GM12878 (cell line): ENCODE data around the gene FGD4. TPM values are rescaled to one million over a fixed set of nuclear protein-coding genes. Genes with fewer than 3 reads are reported as not detected.

ENCODE experiments used
- ATAC-seq: fragments of 200-7000 bp; cut with Tn5 transposase; 3 replicates; pipeline ENCODE4 v1.9.1; 2020; ENCODE audit warnings: mild to moderate bottlenecking, moderate library complexity
- BruUV-seq: library from RNA; stranded (reverse); fragments of 400-500 nt; replicated peaks from 2 replicates; lab custom pipeline; 2021; lab: Mats Ljungman, UMichigan
- CTCF ChIA-PET: fragments of 300-600 bp; sonication (Branson Sonifier 250); formaldehyde crosslinking; extraction: SDS; loops from one replicate; lab custom pipeline; 2021; ENCODE audit warnings: inconsistent platforms; lab: Yijun Ruan, JAX
- POLR2A ChIA-PET: fragments of 350-600 bp; formaldehyde crosslinking; extraction: SDS; loops from one replicate; lab custom pipeline; 2021; ENCODE audit warnings: inconsistent platforms; lab: Charles Lee
- RAD21 ChIA-PET: fragments of 300-600 bp; sonication (Branson Sonifier 250); formaldehyde crosslinking; loops from one replicate; lab custom pipeline; 2023; ENCODE audit warnings: antibody characterized with exemption; ENCODE audit not compliant: unreplicated experiment; lab: Charles Lee
- SMC1A ChIA-PET: fragments of 300-600 bp; sonication (Branson Sonifier 250); formaldehyde crosslinking; loops from one replicate; lab custom pipeline; 2023; ENCODE audit not compliant: unreplicated experiment, uncharacterized antibody; lab: Charles Lee
- DNase-seq: peaks from one replicate; pipeline ENCODE4 v3.0.0-alpha.2; 2011; ENCODE audit warnings: low read depth, low spot score
- FAIRE-seq: peaks from 3 replicates; lab custom pipeline; 2011; peaks lifted over from hg19 to GRCh38; lab: Jason Lieb, UNC
- H2AFZ ChIP-seq: 2 replicates; pipeline ENCODE4 v1.6.0; 2011; ENCODE audit warnings: low read depth, low read length, control low read depth; ENCODE audit not compliant: control insufficient read depth
- H3K27ac ChIP-seq: 2 replicates; pipeline ENCODE4 v1.5.1; 2011; ENCODE audit warnings: control low read depth; ENCODE audit not compliant: control insufficient read depth, insufficient read depth
- H3K27me3 ChIP-seq, 2 experiments: replicated peaks in 1 of 2; 2 replicates each; pipeline versions ENCODE4 v1.6.0 to v1.6.1; 2011; ENCODE audit warnings: low read length in 1 of 2; ENCODE audit not compliant: control insufficient read depth in 2 of 2, insufficient read depth in 2 of 2
- H3K36me3 ChIP-seq, 2 experiments: 2 replicates each; pipeline ENCODE4 v1.5.1; 2011; ENCODE audit warnings: low read length in 1 of 2; ENCODE audit not compliant: control insufficient read depth in 2 of 2, insufficient read depth in 2 of 2
- H3K4me1 ChIP-seq: 2 replicates; pipeline ENCODE4 v1.6.1; 2011; ENCODE audit warnings: mild to moderate bottlenecking, low read length, moderate library complexity, mixed read lengths; ENCODE audit not compliant: control insufficient read depth, insufficient read depth
- H3K4me2 ChIP-seq: 2 replicates; pipeline ENCODE4 v1.6.0; 2011; ENCODE audit warnings: control low read depth; ENCODE audit not compliant: control insufficient read depth, insufficient read depth
- H3K4me3 ChIP-seq: fragments of 200-600 bp; sonication (generic); 2 replicates; pipeline ENCODE4 v1.5.1; 2016
- H3K79me2 ChIP-seq: 2 replicates; pipeline ENCODE4 v1.6.0; 2011; ENCODE audit warnings: low read length; ENCODE audit not compliant: control insufficient read depth, insufficient read depth
- H3K9ac ChIP-seq: 2 replicates; pipeline ENCODE4 v1.8.0; 2011; ENCODE audit warnings: low read length, control low read depth, mixed read lengths; ENCODE audit not compliant: control insufficient read depth, insufficient read depth
- H3K9me3 ChIP-seq: replicated peaks from 3 replicates; pipeline ENCODE4 v1.5.1; 2011; ENCODE audit warnings: mild to moderate bottlenecking, low read length; ENCODE audit not compliant: control insufficient read depth, insufficient read depth
- H4K20me1 ChIP-seq: 2 replicates; pipeline ENCODE4 v1.6.0; 2011; ENCODE audit not compliant: control insufficient read depth, insufficient read depth
- EZH2 ChIP-seq: IDR thresholded peaks from 2 replicates; pipeline ENCODE4 v1.6.1; 2012; ENCODE audit warnings: low read depth, mild to moderate bottlenecking, control low read depth, inconsistent platforms, low read length, borderline replicate concordance; ENCODE audit not compliant: control insufficient read depth
- SIN3A ChIP-seq: IDR thresholded peaks from 2 replicates; pipeline ENCODE4 v1.6.1; 2012; ENCODE audit warnings: low read depth, low read length, improper control_type of control experiment
- SUZ12 ChIP-seq: fragments of 200-600 bp; sonication (generic); IDR thresholded peaks from one replicate; pipeline ENCODE4 v1.6.1; 2018; ENCODE audit warnings: antibody characterized with exemption, mild to moderate bottlenecking; ENCODE audit not compliant: unreplicated experiment
- TCF3 ChIP-seq: IDR thresholded peaks from 2 replicates; pipeline ENCODE4 v1.6.1; 2012; ENCODE audit warnings: low read depth, mild to moderate bottlenecking, low read length, borderline replicate concordance; ENCODE audit not compliant: insufficient read depth
- WGBS: methylation state at CpG from one replicate; pipeline ENCODE4 v1.1.6; 2016; ENCODE audit warnings: low lambda C conversion rate; ENCODE audit not compliant: insufficient replicate concordance, insufficient coverage; ENCODE audit errors: missing lambda C conversion rate; 5-methylcytosine and 5-hydroxymethylcytosine counted together
- in situ Hi-C: fragments of 300-500 bp; cut with MboI; formaldehyde crosslinking; loops from 9 replicates; pipeline ENCODE4 v1.14.3; 2018; ENCODE audit warnings: mixed read lengths
- intact Hi-C: fragments of 100-400 bp; cut with micrococcal nuclease; formaldehyde crosslinking; loops from one replicate; pipeline ENCODE4 v1.14.2; 2022; ENCODE audit not compliant: unreplicated experiment
- polyA plus RNA-seq, 11 experiments: library from polyadenylated mRNA; depleted of rRNA in 4 of 11; unstranded in 6 of 11; stranded (reverse) in 5 of 11; fragments of >200 nt; fragmentation: Nextera tagmentation in 4 of 11; fragmentation: Illumina TruSeq in 1 of 11; extraction: Ambion mirVana in 4 of 11; extraction: Trizol in 1 of 11; gene quantifications; 1 replicate in 1 of 11; 2 replicates in 10 of 11; pipeline versions ENCODE4 v1.2.1 to v1.2.3, GENCODE V29; 2011 to 2016; ENCODE audit warnings: inconsistent platforms in 2 of 11, missing spikeins in 2 of 11, low read depth in 1 of 11
- total RNA-seq, 4 experiments: library from RNA; depleted of rRNA in 3 of 4; stranded (reverse); fragments of >200 nt in 3 of 4; fragmentation: Illumina TruSeq in 1 of 4; extraction: Trizol in 1 of 4; gene quantifications; 2 replicates each; pipeline versions ENCODE4 v1.2.1 to v1.2.3, GENCODE V29; 2013 to 2021
- TF ChIP-seq, protein P1 (sequence below): IDR thresholded peaks from 2 replicates; pipeline ENCODE4 v1.6.1; 2012; ENCODE audit warnings: mild to moderate bottlenecking, low read depth, low read length
- TF ChIP-seq, protein P2 (sequence below): fragments of 450-650 bp; IDR thresholded peaks from 2 replicates; pipeline ENCODE4 v1.6.1; 2017; ENCODE audit warnings: mild to moderate bottlenecking, moderate library complexity
- TF ChIP-seq, protein P3 (sequence below): fragments of 150-350 bp; IDR thresholded peaks from 2 replicates; pipeline ENCODE4 v1.6.1; 2014; ENCODE audit warnings: mild to moderate bottlenecking, low read depth, low read length
- TF ChIP-seq, protein P4 (sequence below): fragments of 450-650 bp; formaldehyde crosslinking; IDR thresholded peaks from 2 replicates; pipeline ENCODE4 v1.4.0; 2022; ENCODE audit warnings: mild to moderate bottlenecking, moderate library complexity

FGD4 gene
- total and polyA plus RNA-seq, 10 of the 15 experiments (the other 5 are each of a cell fraction or from before 2014, with no cell fraction given), result 0.01 to 0.18 (median 0.08) TPM; not detected in 3

- 55% methylated on average over 7 of the region's 7 CpGs for WGBS
- no TSS peak for BruUV-seq
- ChIA-PET CTCF (interaction anchor here (0.7 to 4.5 kb wide), 3 partner anchors 10 to 228 kb away, joined by 3 to 27 read pairs (median 7); no protein-coding TSS in a partner anchor), RAD21 (no interaction called here), POLR2A (no interaction called here), SMC1A (no interaction called here)
- Histone ChIP-seq H3K9ac (no peak overlapping the region), H3K27ac (no peak overlapping the region), H4K20me1 (no peaks in the 10 kb centered on the region), H3K4me3 (no peak overlapping the region), H3K4me2 (no peak overlapping the region), H3K79me2 (no peaks in the 10 kb centered on the region), H3K36me3 (no peaks in the 10 kb centered on the region), H3K27me3 (no peaks in the 10 kb centered on the region), H3K4me1 (no peaks in the 10 kb centered on the region), H3K9me3 (no peaks in the 10 kb centered on the region), H2AFZ (no peak overlapping the region)
- FAIRE-seq (no peak), ATAC-seq (no peak), DNase-seq (no peak)
- TF ChIP-seq, protein P1, sequence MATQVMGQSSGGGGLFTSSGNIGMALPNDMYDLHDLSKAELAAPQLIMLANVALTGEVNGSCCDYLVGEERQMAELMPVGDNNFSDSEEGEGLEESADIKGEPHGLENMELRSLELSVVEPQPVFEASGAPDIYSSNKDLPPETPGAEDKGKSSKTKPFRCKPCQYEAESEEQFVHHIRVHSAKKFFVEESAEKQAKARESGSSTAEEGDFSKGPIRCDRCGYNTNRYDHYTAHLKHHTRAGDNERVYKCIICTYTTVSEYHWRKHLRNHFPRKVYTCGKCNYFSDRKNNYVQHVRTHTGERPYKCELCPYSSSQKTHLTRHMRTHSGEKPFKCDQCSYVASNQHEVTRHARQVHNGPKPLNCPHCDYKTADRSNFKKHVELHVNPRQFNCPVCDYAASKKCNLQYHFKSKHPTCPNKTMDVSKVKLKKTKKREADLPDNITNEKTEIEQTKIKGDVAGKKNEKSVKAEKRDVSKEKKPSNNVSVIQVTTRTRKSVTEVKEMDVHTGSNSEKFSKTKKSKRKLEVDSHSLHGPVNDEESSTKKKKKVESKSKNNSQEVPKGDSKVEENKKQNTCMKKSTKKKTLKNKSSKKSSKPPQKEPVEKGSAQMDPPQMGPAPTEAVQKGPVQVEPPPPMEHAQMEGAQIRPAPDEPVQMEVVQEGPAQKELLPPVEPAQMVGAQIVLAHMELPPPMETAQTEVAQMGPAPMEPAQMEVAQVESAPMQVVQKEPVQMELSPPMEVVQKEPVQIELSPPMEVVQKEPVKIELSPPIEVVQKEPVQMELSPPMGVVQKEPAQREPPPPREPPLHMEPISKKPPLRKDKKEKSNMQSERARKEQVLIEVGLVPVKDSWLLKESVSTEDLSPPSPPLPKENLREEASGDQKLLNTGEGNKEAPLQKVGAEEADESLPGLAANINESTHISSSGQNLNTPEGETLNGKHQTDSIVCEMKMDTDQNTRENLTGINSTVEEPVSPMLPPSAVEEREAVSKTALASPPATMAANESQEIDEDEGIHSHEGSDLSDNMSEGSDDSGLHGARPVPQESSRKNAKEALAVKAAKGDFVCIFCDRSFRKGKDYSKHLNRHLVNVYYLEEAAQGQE, result no peak
- TF ChIP-seq TCF3, result no peak
- TF ChIP-seq, protein P2, sequence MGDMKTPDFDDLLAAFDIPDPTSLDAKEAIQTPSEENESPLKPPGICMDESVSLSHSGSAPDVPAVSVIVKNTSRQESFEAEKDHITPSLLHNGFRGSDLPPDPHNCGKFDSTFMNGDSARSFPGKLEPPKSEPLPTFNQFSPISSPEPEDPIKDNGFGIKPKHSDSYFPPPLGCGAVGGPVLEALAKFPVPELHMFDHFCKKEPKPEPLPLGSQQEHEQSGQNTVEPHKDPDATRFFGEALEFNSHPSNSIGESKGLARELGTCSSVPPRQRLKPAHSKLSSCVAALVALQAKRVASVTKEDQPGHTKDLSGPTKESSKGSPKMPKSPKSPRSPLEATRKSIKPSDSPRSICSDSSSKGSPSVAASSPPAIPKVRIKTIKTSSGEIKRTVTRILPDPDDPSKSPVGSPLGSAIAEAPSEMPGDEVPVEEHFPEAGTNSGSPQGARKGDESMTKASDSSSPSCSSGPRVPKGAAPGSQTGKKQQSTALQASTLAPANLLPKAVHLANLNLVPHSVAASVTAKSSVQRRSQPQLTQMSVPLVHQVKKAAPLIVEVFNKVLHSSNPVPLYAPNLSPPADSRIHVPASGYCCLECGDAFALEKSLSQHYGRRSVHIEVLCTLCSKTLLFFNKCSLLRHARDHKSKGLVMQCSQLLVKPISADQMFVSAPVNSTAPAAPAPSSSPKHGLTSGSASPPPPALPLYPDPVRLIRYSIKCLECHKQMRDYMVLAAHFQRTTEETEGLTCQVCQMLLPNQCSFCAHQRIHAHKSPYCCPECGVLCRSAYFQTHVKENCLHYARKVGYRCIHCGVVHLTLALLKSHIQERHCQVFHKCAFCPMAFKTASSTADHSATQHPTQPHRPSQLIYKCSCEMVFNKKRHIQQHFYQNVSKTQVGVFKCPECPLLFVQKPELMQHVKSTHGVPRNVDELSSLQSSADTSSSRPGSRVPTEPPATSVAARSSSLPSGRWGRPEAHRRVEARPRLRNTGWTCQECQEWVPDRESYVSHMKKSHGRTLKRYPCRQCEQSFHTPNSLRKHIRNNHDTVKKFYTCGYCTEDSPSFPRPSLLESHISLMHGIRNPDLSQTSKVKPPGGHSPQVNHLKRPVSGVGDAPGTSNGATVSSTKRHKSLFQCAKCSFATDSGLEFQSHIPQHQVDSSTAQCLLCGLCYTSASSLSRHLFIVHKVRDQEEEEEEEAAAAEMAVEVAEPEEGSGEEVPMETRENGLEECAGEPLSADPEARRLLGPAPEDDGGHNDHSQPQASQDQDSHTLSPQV, result no peak
- TF ChIP-seq SUZ12, result no peak
- TF ChIP-seq SIN3A, result no peak
- TF ChIP-seq, protein P3, sequence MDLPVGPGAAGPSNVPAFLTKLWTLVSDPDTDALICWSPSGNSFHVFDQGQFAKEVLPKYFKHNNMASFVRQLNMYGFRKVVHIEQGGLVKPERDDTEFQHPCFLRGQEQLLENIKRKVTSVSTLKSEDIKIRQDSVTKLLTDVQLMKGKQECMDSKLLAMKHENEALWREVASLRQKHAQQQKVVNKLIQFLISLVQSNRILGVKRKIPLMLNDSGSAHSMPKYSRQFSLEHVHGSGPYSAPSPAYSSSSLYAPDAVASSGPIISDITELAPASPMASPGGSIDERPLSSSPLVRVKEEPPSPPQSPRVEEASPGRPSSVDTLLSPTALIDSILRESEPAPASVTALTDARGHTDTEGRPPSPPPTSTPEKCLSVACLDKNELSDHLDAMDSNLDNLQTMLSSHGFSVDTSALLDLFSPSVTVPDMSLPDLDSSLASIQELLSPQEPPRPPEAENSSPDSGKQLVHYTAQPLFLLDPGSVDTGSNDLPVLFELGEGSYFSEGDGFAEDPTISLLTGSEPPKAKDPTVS, result no peak
- TF ChIP-seq, protein P4, sequence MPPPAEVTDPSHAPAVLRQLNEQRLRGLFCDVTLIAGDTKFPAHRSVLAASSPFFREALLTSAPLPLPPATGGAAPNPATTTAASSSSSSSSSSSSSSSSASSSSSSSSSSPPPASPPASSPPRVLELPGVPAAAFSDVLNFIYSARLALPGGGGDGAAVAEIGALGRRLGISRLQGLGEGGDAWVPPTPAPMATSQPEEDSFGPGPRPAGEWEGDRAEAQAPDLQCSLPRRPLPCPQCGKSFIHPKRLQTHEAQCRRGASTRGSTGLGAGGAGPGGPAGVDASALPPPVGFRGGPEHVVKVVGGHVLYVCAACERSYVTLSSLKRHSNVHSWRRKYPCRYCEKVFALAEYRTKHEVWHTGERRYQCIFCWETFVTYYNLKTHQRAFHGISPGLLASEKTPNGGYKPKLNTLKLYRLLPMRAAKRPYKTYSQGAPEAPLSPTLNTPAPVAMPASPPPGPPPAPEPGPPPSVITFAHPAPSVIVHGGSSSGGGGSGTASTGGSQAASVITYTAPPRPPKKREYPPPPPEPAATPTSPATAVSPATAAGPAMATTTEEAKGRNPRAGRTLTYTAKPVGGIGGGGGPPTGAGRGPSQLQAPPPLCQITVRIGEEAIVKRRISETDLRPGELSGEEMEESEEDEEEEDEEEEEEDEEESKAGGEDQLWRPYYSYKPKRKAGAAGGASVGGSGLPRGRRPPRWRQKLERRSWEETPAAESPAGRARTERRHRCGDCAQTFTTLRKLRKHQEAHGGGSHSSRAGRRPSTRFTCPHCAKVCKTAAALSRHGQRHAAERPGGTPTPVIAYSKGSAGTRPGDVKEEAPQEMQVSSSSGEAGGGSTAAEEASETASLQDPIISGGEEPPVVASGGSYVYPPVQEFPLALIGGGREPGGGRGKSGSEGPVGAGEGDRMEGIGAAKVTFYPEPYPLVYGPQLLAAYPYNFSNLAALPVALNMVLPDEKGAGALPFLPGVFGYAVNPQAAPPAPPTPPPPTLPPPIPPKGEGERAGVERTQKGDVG (CRISPR knock-in tag), result no peak
- no peak for TF ChIP-seq EZH2
- intact Hi-C loops, result no loop called here
- in situ Hi-C loops, result no loop called here
Observed at GRCh38 chr12:32661706-32662105, 262.3 kb downstream of the FGD4 start.
